ENCODE measurements around the gene RBM38. TPM values are rescaled to one million over a fixed set of nuclear protein-coding genes. Genes with fewer than 3 reads are reported as not detected.

Gene RBM38
- total RNA-seq, 1 donor from 2014 or later, result 26.6 TPM

DNA sequence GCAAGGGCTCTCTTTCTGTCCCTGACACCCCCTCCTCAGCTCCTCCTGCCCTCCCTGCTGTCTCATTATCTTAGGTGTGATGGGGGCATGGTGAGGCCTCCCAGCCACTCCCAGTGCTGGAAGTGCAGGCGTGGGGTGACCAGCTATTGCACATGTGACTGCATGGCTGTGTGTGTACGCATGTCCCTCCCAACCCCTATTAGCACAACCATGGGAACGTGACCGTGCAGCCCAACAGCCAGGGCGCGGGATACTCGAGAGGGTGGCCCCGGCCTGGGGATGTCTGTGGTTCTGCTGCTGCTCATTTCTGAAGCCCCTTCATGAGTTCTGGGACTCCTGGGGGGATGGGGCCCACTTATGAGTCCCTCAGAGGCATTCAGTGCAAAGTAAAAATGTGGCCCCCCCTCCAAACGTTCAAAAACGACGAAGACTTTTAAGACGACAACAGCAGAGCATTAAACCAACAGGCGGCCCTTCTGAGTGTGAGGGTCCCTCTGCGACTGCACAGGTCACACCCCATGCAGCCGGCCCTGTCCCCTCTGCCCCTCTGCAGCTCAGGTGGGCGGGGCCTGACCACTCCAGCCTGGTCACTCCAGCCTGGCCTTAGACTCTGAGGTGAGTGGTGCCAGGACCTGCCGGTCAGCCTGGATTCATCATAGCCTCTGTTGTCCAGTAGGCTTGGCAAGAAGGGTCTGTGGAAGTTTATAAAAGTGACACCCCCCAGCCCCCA is 51.1 kb downstream of the RBM38 start:
- Mint-ChIP-seq H3K4me1 (peaks cover 42% of the 10 kb centered on the region), H3K27ac (peak overlapping the region; percentile 76), H3K27me3 (ENCODE audit: insufficient read depth, low read depth) (peaks cover 19% of the 10 kb centered on the region), H3K36me3 (no peaks in the 10 kb centered on the region), H3K9me3 (peaks cover 1% of the 10 kb centered on the region), H3K4me3 (no peak overlapping the region)
- Histone ChIP-seq H3K27ac (no peak overlapping the region), H3K9me3 (ENCODE audit: low read depth) (no peaks in the 10 kb centered on the region), H4K20me1 (ENCODE audit: low read depth) (no peaks in the 10 kb centered on the region), H3K4me3 (no peak overlapping the region), H3K9ac (no peak overlapping the region), H3K4me1 (peaks cover 23% of the 10 kb centered on the region), H3K79me2 (ENCODE audit: low read depth) (no peaks in the 10 kb centered on the region), H3K4me2 (no peak overlapping the region), H3F3A (ENCODE audit: low read depth) (peaks cover 3% of the 10 kb centered on the region), H2AFZ (replicated peaks) (no peak overlapping the region), H3K36me3 (no peaks in the 10 kb centered on the region), H3K27me3 (no peaks in the 10 kb centered on the region)
- TF ChIP-seq EZH2 (IDR thresholded peaks at IDR 0.05) (no peak), EZH2phosphoT487 (IDR thresholded peaks at IDR 0.05) (no peak)
- TF ChIP-seq, protein P1, sequence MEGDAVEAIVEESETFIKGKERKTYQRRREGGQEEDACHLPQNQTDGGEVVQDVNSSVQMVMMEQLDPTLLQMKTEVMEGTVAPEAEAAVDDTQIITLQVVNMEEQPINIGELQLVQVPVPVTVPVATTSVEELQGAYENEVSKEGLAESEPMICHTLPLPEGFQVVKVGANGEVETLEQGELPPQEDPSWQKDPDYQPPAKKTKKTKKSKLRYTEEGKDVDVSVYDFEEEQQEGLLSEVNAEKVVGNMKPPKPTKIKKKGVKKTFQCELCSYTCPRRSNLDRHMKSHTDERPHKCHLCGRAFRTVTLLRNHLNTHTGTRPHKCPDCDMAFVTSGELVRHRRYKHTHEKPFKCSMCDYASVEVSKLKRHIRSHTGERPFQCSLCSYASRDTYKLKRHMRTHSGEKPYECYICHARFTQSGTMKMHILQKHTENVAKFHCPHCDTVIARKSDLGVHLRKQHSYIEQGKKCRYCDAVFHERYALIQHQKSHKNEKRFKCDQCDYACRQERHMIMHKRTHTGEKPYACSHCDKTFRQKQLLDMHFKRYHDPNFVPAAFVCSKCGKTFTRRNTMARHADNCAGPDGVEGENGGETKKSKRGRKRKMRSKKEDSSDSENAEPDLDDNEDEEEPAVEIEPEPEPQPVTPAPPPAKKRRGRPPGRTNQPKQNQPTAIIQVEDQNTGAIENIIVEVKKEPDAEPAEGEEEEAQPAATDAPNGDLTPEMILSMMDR (IDR thresholded peaks at IDR 0.05), result no peak
- no peak for DNase-seq (ENCODE audit: low spot score)

DNA sequence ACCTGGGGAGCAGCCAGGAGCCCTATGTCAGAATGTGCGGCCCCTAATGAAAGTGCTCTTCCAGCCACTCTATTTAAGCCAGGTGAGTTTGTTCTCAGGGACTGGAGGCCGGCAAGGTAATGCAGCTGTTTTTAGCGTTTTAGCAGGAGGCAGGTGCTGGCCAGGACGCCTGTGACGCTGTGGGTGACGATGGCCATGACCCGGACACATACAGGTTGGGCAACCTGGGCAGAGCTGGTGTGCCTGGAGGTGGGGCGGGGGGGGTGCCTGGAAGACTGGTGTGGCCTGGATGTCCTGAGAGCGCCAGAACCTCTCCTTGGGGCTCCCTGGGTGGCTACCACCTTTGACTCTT is 51.7 kb downstream of the RBM38 start:
- Histone ChIP-seq H2AFZ (replicated peaks) (no peak overlapping the region), H4K20me1 (ENCODE audit: low read depth) (no peaks in the 10 kb centered on the region), H3K27me3 (no peaks in the 10 kb centered on the region), H3K4me1 (peaks cover 23% of the 10 kb centered on the region), H3F3A (ENCODE audit: low read depth) (peaks cover 3% of the 10 kb centered on the region), H3K9ac (no peak overlapping the region), H3K27ac (no peak overlapping the region), H3K4me3 (no peak overlapping the region), H3K36me3 (no peaks in the 10 kb centered on the region), H3K4me2 (no peak overlapping the region), H3K9me3 (ENCODE audit: low read depth) (no peaks in the 10 kb centered on the region), H3K79me2 (ENCODE audit: low read depth) (no peaks in the 10 kb centered on the region)
- H3K36me3 Mint-ChIP-seq, result no peaks in the 10 kb centered on the region
- DNase-seq (ENCODE audit: low spot score), result no peak
- no peak overlapping the region for H3K27ac Mint-ChIP-seq
- no peak overlapping the region for H3K4me3 Mint-ChIP-seq
- H3K4me1 Mint-ChIP-seq, result peaks cover 40% of the 10 kb centered on the region
- H3K27me3 Mint-ChIP-seq (ENCODE audit: insufficient read depth, low read depth), result peaks cover 18% of the 10 kb centered on the region
- no peaks in the 10 kb centered on the region for H3K9me3 Mint-ChIP-seq
- no peak for TF ChIP-seq EZH2phosphoT487 (IDR thresholded peaks at IDR 0.05)
- TF ChIP-seq, protein P1 (IDR thresholded peaks at IDR 0.05), result no peak
- TF ChIP-seq EZH2 (IDR thresholded peaks at IDR 0.05), result no peak

DNA sequence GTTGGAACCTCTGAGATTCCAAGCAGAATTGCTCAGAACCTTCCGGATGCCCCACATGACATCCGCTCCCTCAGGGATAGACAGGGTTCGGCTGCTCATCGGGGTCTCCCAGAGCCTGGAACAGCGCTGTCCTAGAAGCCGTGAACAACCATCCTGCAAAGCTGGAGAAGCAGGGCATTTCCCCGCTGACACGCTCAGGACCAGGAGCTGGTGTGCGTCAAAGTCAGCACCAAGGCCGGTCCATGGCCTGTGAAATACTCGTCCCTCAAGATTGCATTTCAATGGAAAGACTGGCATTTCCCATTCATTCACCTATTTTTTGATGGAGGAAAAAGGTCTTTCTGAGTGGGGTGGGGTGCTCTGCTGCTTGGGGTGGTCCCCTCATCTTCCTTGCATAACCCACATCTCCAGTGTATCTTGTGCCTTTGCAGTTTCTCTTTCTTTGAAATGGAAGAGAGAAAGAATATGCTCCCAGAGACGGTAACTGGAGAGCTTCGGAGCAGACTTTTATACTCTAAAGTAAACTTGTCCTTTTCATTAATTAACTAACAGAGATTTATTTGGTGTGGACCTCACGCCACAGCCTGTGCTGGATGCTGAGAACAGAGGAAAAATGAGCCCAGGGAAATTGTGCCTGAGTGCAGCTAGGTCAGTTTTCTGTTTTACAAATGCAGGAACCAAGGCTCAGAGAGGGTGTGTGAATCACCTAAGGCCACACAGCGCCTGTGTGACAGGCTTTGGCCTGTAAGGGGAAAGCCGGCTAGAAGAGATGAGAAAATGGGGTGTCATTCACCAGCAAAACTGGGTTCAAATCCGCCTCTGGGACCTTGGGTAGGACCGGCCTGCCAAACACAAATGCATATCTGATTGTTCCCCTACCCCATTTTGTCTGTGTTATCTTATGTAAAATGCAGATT is 52.4 kb downstream of the RBM38 start:
- Histone ChIP-seq H3K79me2 (ENCODE audit: low read depth) (no peaks in the 10 kb centered on the region), H3K9ac (no peak overlapping the region), H3K27me3 (no peaks in the 10 kb centered on the region), H3K4me2 (no peak overlapping the region), H3F3A (ENCODE audit: low read depth) (peaks cover 3% of the 10 kb centered on the region), H4K20me1 (ENCODE audit: low read depth) (no peaks in the 10 kb centered on the region), H3K36me3 (no peaks in the 10 kb centered on the region), H3K9me3 (ENCODE audit: low read depth) (no peaks in the 10 kb centered on the region), H3K27ac (no peak overlapping the region), H3K4me3 (no peak overlapping the region), H3K4me1 (peaks cover 18% of the 10 kb centered on the region), H2AFZ (replicated peaks) (no peak overlapping the region)
- no peak for TF ChIP-seq EZH2phosphoT487 (IDR thresholded peaks at IDR 0.05)
- no peak for TF ChIP-seq EZH2 (IDR thresholded peaks at IDR 0.05)
- no peak overlapping the region for H3K27ac Mint-ChIP-seq
- no peaks in the 10 kb centered on the region for H3K9me3 Mint-ChIP-seq
- H3K27me3 Mint-ChIP-seq (ENCODE audit: insufficient read depth, low read depth), result peaks cover 18% of the 10 kb centered on the region
- DNase-seq (ENCODE audit: low spot score), result no peak
- no peak overlapping the region for H3K4me3 Mint-ChIP-seq
- no peaks in the 10 kb centered on the region for H3K36me3 Mint-ChIP-seq
- peaks cover 32% of the 10 kb centered on the region for H3K4me1 Mint-ChIP-seq

All from neural progenitor cell (in vitro differentiated cells).